ENCODE results near the gene ADGRD2.
A peak's percentile ranks its signal among the peaks of the same experiment; 100 is the strongest.
"Not testable (repeated sequence)": the region's sequence is repeated elsewhere in the genome, so short reads cannot be mapped to it uniquely, and the experiment has no call there.

ADGRD2 gene

GRCh38 chr9:124450241-124450924 lies at the start of gene ADGRD2:
Gene ADGRD2 (plus strand): TSS chr9:124450451. CDS start chr9:124451667, 1,216 bp downstream.
- FAIRE-seq, result no peak
- no peak for DNase-seq (ENCODE audit: extremely low spot score, insufficient read length, low read depth)

- DNase-seq (ENCODE audit: extremely low spot score, insufficient read length, low read depth), result no peak
- FAIRE-seq, result no peak
These were observed 47.0 kb upstream of the ADGRD2 start for GRCh38 chr9:124403246-124403645.

- DNase-seq (ENCODE audit: extremely low spot score, insufficient read length, low read depth) (no peak), FAIRE-seq (no peak)
These were observed 40.8 kb upstream of the ADGRD2 start for GRCh38 chr9:124409410-124409809.

GRCh38 chr9:124410321-124410913 lies 39.8 kb upstream of the ADGRD2 start:
- DNase-seq (ENCODE audit: extremely low spot score, insufficient read length, low read depth), result no peak
- no peak for FAIRE-seq

GRCh38 chr9:124411514-124412227 lies 38.6 kb upstream of the ADGRD2 start:
- DNase-seq (ENCODE audit: extremely low spot score, insufficient read length, low read depth), result no peak
- FAIRE-seq, result no peak

GRCh38 chr9:124412228-124412575 lies 38.0 kb upstream of the ADGRD2 start:
- DNase-seq (ENCODE audit: extremely low spot score, insufficient read length, low read depth), result no peak
- no peak for FAIRE-seq

GRCh38 chr9:124414612-124415011 lies 35.6 kb upstream of the ADGRD2 start:
- DNase-seq (ENCODE audit: extremely low spot score, insufficient read length, low read depth) (no peak), FAIRE-seq (no peak)

GRCh38 chr9:124415102-124415851 lies 35.0 kb upstream of the ADGRD2 start, which contains the start of gene PSMB7:
Gene PSMB7 (minus strand): TSS chr9:124415442. CDS start chr9:124415425, 17 bp downstream.
- DNase-seq (ENCODE audit: extremely low spot score, insufficient read length, low read depth) (peak; percentile 85), FAIRE-seq (peak; percentile 97)

GRCh38 chr9:124415852-124416484 lies 34.3 kb upstream of the ADGRD2 start:
- FAIRE-seq, result no peak
- DNase-seq (ENCODE audit: extremely low spot score, insufficient read length, low read depth), result no peak

GRCh38 chr9:124419832-124420489 lies 30.3 kb upstream of the ADGRD2 start:
- FAIRE-seq, result no peak
- no peak for DNase-seq (ENCODE audit: extremely low spot score, insufficient read length, low read depth)

GRCh38 chr9:124420991-124421543 lies 29.2 kb upstream of the ADGRD2 start:
- DNase-seq (ENCODE audit: extremely low spot score, insufficient read length, low read depth) (no peak), FAIRE-seq (no peak)

- FAIRE-seq (no peak), DNase-seq (ENCODE audit: extremely low spot score, insufficient read length, low read depth) (no peak)
These were observed 27.1 kb upstream of the ADGRD2 start for GRCh38 chr9:124423155-124423554.

- no peak for DNase-seq (ENCODE audit: extremely low spot score, insufficient read length, low read depth)
- FAIRE-seq, result no peak
These were observed 26.7 kb upstream of the ADGRD2 start for GRCh38 chr9:124423591-124423990.

- FAIRE-seq; DNase-seq (ENCODE audit: extremely low spot score, insufficient read length, low read depth): not testable (repeated sequence)
These were observed 24.5 kb upstream of the ADGRD2 start for GRCh38 chr9:124425733-124426132.

GRCh38 chr9:124426361-124426760 lies 23.9 kb upstream of the ADGRD2 start:
- no peak for FAIRE-seq

GRCh38 chr9:124427281-124427680 lies 23.0 kb upstream of the ADGRD2 start:
- DNase-seq (ENCODE audit: extremely low spot score, insufficient read length, low read depth) (no peak), FAIRE-seq (no peak)

More at GRCh38 chr9:124426361-124426760, 23.9 kb upstream of the ADGRD2 start:
- no peak for DNase-seq (ENCODE audit: extremely low spot score, insufficient read length, low read depth)

- no peak for DNase-seq (ENCODE audit: extremely low spot score, insufficient read length, low read depth)
- no peak for FAIRE-seq
These were observed 21.3 kb upstream of the ADGRD2 start for GRCh38 chr9:124428751-124429529.

- DNase-seq (ENCODE audit: extremely low spot score, insufficient read length, low read depth) (no peak), FAIRE-seq (no peak)
These were observed 20.8 kb upstream of the ADGRD2 start for GRCh38 chr9:124429530-124429867.

- no peak for DNase-seq (ENCODE audit: extremely low spot score, insufficient read length, low read depth)
- FAIRE-seq, result no peak
These were observed 13.9 kb upstream of the ADGRD2 start for GRCh38 chr9:124436320-124436719.
